Chondrocyte (in vitro differentiated cells): ENCODE measurements around the gene WWTR1. TPM values are rescaled to one million over a fixed set of nuclear protein-coding genes. Genes with fewer than 3 reads are reported as not detected.
A peak's percentile ranks its signal among the peaks of the same experiment; 100 is the strongest.

Experiments used
- DNase-seq: peaks from one replicate; pipeline ENCODE4 v3.0.0; 2021; ENCODE audit warnings: mixed read lengths, low spot score
- H3K27ac Mint-ChIP-seq: one replicate; pipeline ENCODE4 v1.8.0; 2021; ENCODE audit warnings: mild to moderate bottlenecking, moderate library complexity, mixed read lengths; ENCODE audit not compliant: unreplicated experiment
- H3K27me3 Mint-ChIP-seq: 2 replicates; pipeline ENCODE4 v1.8.0; 2021; ENCODE audit warnings: low read depth, mixed read lengths
- H3K36me3 Mint-ChIP-seq: 2 replicates; pipeline ENCODE4 v1.8.0; 2021; ENCODE audit warnings: low read depth, mixed read lengths
- H3K4me1 Mint-ChIP-seq: 2 replicates; pipeline ENCODE4 v1.8.0; 2021; ENCODE audit warnings: low read depth, mild to moderate bottlenecking, mixed read lengths
- H3K4me3 Mint-ChIP-seq: one replicate; pipeline ENCODE4 v1.8.0; 2021; ENCODE audit warnings: mild to moderate bottlenecking, moderate library complexity, mixed read lengths; ENCODE audit not compliant: unreplicated experiment
- H3K9me3 Mint-ChIP-seq: 2 replicates; pipeline ENCODE4 v1.8.0; 2021; ENCODE audit warnings: low read depth, mixed read lengths
- CTCF ChIP-seq: fragments of 200-600 bp; sonication (generic); IDR thresholded peaks from 2 replicates; pipeline ENCODE4 v1.5.0; 2021; ENCODE audit warnings: antibody characterized with exemption, mild to moderate bottlenecking, moderate library complexity
- total RNA-seq: library from RNA; stranded (reverse); gene quantifications from 3 replicates; pipeline ENCODE4 v1.2.1, GENCODE V29; 2021

WWTR1 gene
- total RNA-seq, 1 donor from 2014 or later: 107 TPM

- peak overlapping the region; percentile 99 for H3K27ac Mint-ChIP-seq
- peak overlapping the region; percentile 19 for H3K4me3 Mint-ChIP-seq
- H3K4me1 Mint-ChIP-seq: peaks cover 94% of the 10 kb centered on the region
- no peak for DNase-seq
- no peaks in the 10 kb centered on the region for H3K36me3 Mint-ChIP-seq
- peaks cover 3% of the 10 kb centered on the region for H3K9me3 Mint-ChIP-seq
- no peaks in the 10 kb centered on the region for H3K27me3 Mint-ChIP-seq
- no peak for TF ChIP-seq CTCF
Measured at GRCh38 chr3:149618151-149619123, 39.4 kb downstream of the WWTR1 start.

GRCh38 chr3:149615731-149616221 lies 42.0 kb downstream of the WWTR1 start:
- H3K27ac Mint-ChIP-seq: peak overlapping the region; percentile 89
- H3K9me3 Mint-ChIP-seq: peaks cover 3% of the 10 kb centered on the region
- DNase-seq: no peak
- H3K4me3 Mint-ChIP-seq: no peak overlapping the region
- peaks cover 89% of the 10 kb centered on the region for H3K4me1 Mint-ChIP-seq
- H3K36me3 Mint-ChIP-seq: no peaks in the 10 kb centered on the region
- H3K27me3 Mint-ChIP-seq: no peaks in the 10 kb centered on the region
- no peak for TF ChIP-seq CTCF

- no peak for TF ChIP-seq CTCF
- H3K9me3 Mint-ChIP-seq: no peaks in the 10 kb centered on the region
- H3K27ac Mint-ChIP-seq: no peak overlapping the region
- H3K4me1 Mint-ChIP-seq: peaks cover 88% of the 10 kb centered on the region
- H3K27me3 Mint-ChIP-seq: no peaks in the 10 kb centered on the region
- peaks cover 3% of the 10 kb centered on the region for H3K36me3 Mint-ChIP-seq
- no peak for DNase-seq
- no peak overlapping the region for H3K4me3 Mint-ChIP-seq
Measured at GRCh38 chr3:149613988-149614387, 43.8 kb downstream of the WWTR1 start.

GRCh38 chr3:149612456-149612855 lies 45.4 kb downstream of the WWTR1 start:
- H3K27me3 Mint-ChIP-seq: no peaks in the 10 kb centered on the region
- DNase-seq: no peak
- H3K27ac Mint-ChIP-seq: no peak overlapping the region
- TF ChIP-seq CTCF: no peak
- H3K4me1 Mint-ChIP-seq: peaks cover 78% of the 10 kb centered on the region
- no peak overlapping the region for H3K4me3 Mint-ChIP-seq
- H3K9me3 Mint-ChIP-seq: no peaks in the 10 kb centered on the region
- H3K36me3 Mint-ChIP-seq: peaks cover 6% of the 10 kb centered on the region

GRCh38 chr3:149611149-149611548 lies 46.7 kb downstream of the WWTR1 start:
- H3K27me3 Mint-ChIP-seq: no peaks in the 10 kb centered on the region
- H3K9me3 Mint-ChIP-seq: no peaks in the 10 kb centered on the region
- peaks cover 6% of the 10 kb centered on the region for H3K36me3 Mint-ChIP-seq
- H3K27ac Mint-ChIP-seq: no peak overlapping the region
- peaks cover 79% of the 10 kb centered on the region for H3K4me1 Mint-ChIP-seq
- H3K4me3 Mint-ChIP-seq: no peak overlapping the region
- no peak for DNase-seq
- no peak for TF ChIP-seq CTCF
